IMR-90 (cell line): ENCODE measurements around the gene ATP11A. TPM values are rescaled to one million over a fixed set of nuclear protein-coding genes. Genes with fewer than 3 reads are reported as not detected.

Experiments used
- ATAC-seq: fragments of 200-7000 bp; cut with Tn5 transposase; 2 replicates; pipeline ENCODE4 v1.9.1; 2020; ENCODE audit warnings: low read depth, mild to moderate bottlenecking, moderate library complexity
- BruUV-seq: library from RNA; stranded (reverse); fragments of 400-500 nt; replicated peaks from 2 replicates; lab custom pipeline; 2021; lab: Mats Ljungman, UMichigan
- CTCF ChIA-PET: fragments of 300-600 bp; formaldehyde crosslinking; extraction: SDS; loops from one replicate; lab custom pipeline; 2021; ENCODE audit warnings: antibody characterized with exemption; lab: Yijun Ruan, JAX
- POLR2A ChIA-PET: fragments of 300-600 bp; sonication (Branson Sonifier 250); formaldehyde crosslinking; loops from one replicate; lab custom pipeline; 2022; ENCODE audit warnings: antibody characterized with exemption; ENCODE audit not compliant: unreplicated experiment; lab: Charles Lee
- DNase-seq: peaks from one replicate; pipeline ENCODE4 v3.0.0; 2013
- H2AFZ ChIP-seq: replicated peaks from 2 replicates; pipeline ENCODE3; 2013; ENCODE audit warnings: low read length, mild to moderate bottlenecking; ENCODE audit not compliant: poor library complexity
- H2AK5ac ChIP-seq: 2 replicates; pipeline ENCODE4 v1.6.1; 2013; ENCODE audit warnings: low read depth, low read length, inconsistent platforms
- H2AK9ac ChIP-seq: replicated peaks from 2 replicates; pipeline ENCODE3; 2013; ENCODE audit warnings: mild to moderate bottlenecking, low read depth, low read length, moderate library complexity; ENCODE audit not compliant: poor library complexity
- H2BK120ac ChIP-seq: 2 replicates; pipeline ENCODE4 v1.6.1; 2013; ENCODE audit warnings: low read depth, low read length, inconsistent platforms
- H2BK15ac ChIP-seq: 3 replicates; pipeline ENCODE4 v1.6.1; 2013; ENCODE audit warnings: low read depth, low read length, inconsistent platforms
- H2BK20ac ChIP-seq: 2 replicates; pipeline ENCODE4 v1.6.1; 2013; ENCODE audit warnings: low read depth, mild to moderate bottlenecking, inconsistent platforms, low read length, moderate library complexity
- H2BK5ac ChIP-seq: 2 replicates; pipeline ENCODE4 v1.6.1; 2013; ENCODE audit warnings: mild to moderate bottlenecking, low read depth, low read length, inconsistent platforms; ENCODE audit not compliant: poor library complexity, severe bottlenecking
- H3K14ac ChIP-seq: replicated peaks from 2 replicates; pipeline ENCODE4 v1.6.1; 2013; ENCODE audit warnings: low read depth, low read length, inconsistent platforms
- H3K18ac ChIP-seq: 2 replicates; pipeline ENCODE4 v1.6.1; 2013; ENCODE audit warnings: low read depth, low read length, control low read depth
- H3K23ac ChIP-seq: 2 replicates; pipeline ENCODE4 v1.6.1; 2013; ENCODE audit warnings: low read depth, low read length, inconsistent platforms
- H3K27ac ChIP-seq: 2 replicates; pipeline ENCODE4 v1.5.1; 2013; ENCODE audit warnings: mild to moderate bottlenecking, control low read depth, low read length; ENCODE audit not compliant: insufficient read depth
- H3K27me3 ChIP-seq: 2 replicates; pipeline ENCODE4 v1.6.1; 2013; ENCODE audit warnings: low read length; ENCODE audit not compliant: control insufficient read depth, insufficient read depth
- H3K36me3 ChIP-seq: 2 replicates; pipeline ENCODE4 v1.6.1; 2013; ENCODE audit warnings: low read length, mixed read lengths; ENCODE audit not compliant: control insufficient read depth, insufficient read depth
- H3K4ac ChIP-seq: 2 replicates; pipeline ENCODE4 v1.6.1; 2013; ENCODE audit warnings: low read depth, low read length, inconsistent platforms
- H3K4me1 ChIP-seq: 2 replicates; pipeline ENCODE4 v1.6.1; 2013; ENCODE audit warnings: low read length, mixed read lengths; ENCODE audit not compliant: control insufficient read depth, insufficient read depth
- H3K4me2 ChIP-seq: 2 replicates; pipeline ENCODE4 v1.6.1; 2013; ENCODE audit warnings: low read depth, mild to moderate bottlenecking, control low read depth, low read length, moderate library complexity
- H3K4me3 ChIP-seq: 2 replicates; pipeline ENCODE4 v1.5.1; 2013; ENCODE audit warnings: low read depth, mild to moderate bottlenecking, control low read depth, low read length, moderate library complexity; ENCODE audit not compliant: insufficient read depth
- H3K56ac ChIP-seq: 2 replicates; pipeline ENCODE4 v1.6.1; 2013; ENCODE audit warnings: low read length, inconsistent platforms; ENCODE audit not compliant: insufficient read depth; ENCODE audit errors: extremely low read depth
- H3K79me1 ChIP-seq, 2 experiments: 2 replicates each; pipeline ENCODE4 v1.6.1; 2013; ENCODE audit warnings: low read length in 2 of 2, inconsistent platforms in 1 of 2, low read depth in 1 of 2
- H3K9ac ChIP-seq: 2 replicates; pipeline ENCODE4 v1.6.1; 2013; ENCODE audit warnings: low read depth, low read length, control low read depth
- H3K9me1 ChIP-seq: 2 replicates; pipeline ENCODE4 v1.6.1; 2013; ENCODE audit warnings: low read length, inconsistent platforms; ENCODE audit not compliant: insufficient read depth
- H3K9me3 ChIP-seq: 2 replicates; pipeline ENCODE4 v1.6.1; 2013; ENCODE audit warnings: low read length; ENCODE audit not compliant: control insufficient read depth, insufficient read depth
- H4K20me1 ChIP-seq: 2 replicates; pipeline ENCODE4 v1.6.1; 2013; ENCODE audit warnings: low read length, inconsistent platforms; ENCODE audit not compliant: insufficient read depth
- H4K5ac ChIP-seq: 2 replicates; pipeline ENCODE4 v1.6.1; 2013; ENCODE audit warnings: mild to moderate bottlenecking, low read depth, low read length, control low read depth
- H4K8ac ChIP-seq, 2 experiments: 2 replicates each; pipeline ENCODE4 v1.6.1; 2013; ENCODE audit warnings: low read depth in 2 of 2, low read length in 2 of 2, control low read depth in 1 of 2, inconsistent platforms in 1 of 2
- H4K91ac ChIP-seq: 2 replicates; pipeline ENCODE4 v1.6.1; 2013; ENCODE audit warnings: low read depth, low read length, inconsistent platforms; ENCODE audit not compliant: insufficient read depth
- BHLHE40 ChIP-seq: fragments of 150-350 bp; IDR thresholded peaks from 2 replicates; pipeline ENCODE4 v1.6.1; 2016; ENCODE audit warnings: mild to moderate bottlenecking, low read depth, low read length
- CEBPB ChIP-seq: IDR thresholded peaks from 2 replicates; pipeline ENCODE4 v1.6.1; 2012; ENCODE audit warnings: low read depth, low read length, improper control_type of control experiment
- CHD1 ChIP-seq: IDR thresholded peaks from 2 replicates; pipeline ENCODE4 v1.6.1; 2012; ENCODE audit warnings: low read depth, low read length, improper control_type of control experiment
- ELK1 ChIP-seq: fragments of 150-350 bp; IDR thresholded peaks from 2 replicates; pipeline ENCODE4 v1.6.1; 2016; ENCODE audit warnings: low read depth, mild to moderate bottlenecking, low read length, moderate library complexity, borderline replicate concordance
- FOS ChIP-seq: fragments of 150-350 bp; IDR thresholded peaks from 2 replicates; pipeline ENCODE4 v1.6.1; 2016; ENCODE audit warnings: low read depth, low read length
- MAFK ChIP-seq: IDR thresholded peaks from 2 replicates; pipeline ENCODE4 v1.6.1; 2012; ENCODE audit warnings: low read depth, low read length, improper control_type of control experiment
- MAZ ChIP-seq: IDR thresholded peaks from 2 replicates; pipeline ENCODE4 v1.6.1; 2012; ENCODE audit warnings: low read depth, mild to moderate bottlenecking, low read length, improper control_type of control experiment, moderate library complexity, borderline replicate concordance
- MXI1 ChIP-seq: IDR thresholded peaks from 2 replicates; pipeline ENCODE4 v1.6.1; 2012; ENCODE audit warnings: low read depth, mild to moderate bottlenecking, low read length, moderate library complexity, borderline replicate concordance
- NFE2L2 ChIP-seq: fragments of 150-350 bp; IDR thresholded peaks from 2 replicates; pipeline ENCODE4 v1.6.1; 2016; ENCODE audit warnings: low read depth, mild to moderate bottlenecking, low read length
- RAD21 ChIP-seq: IDR thresholded peaks from 2 replicates; pipeline ENCODE4 v1.6.1; 2012; ENCODE audit warnings: low read length, improper control_type of control experiment
- RCOR1 ChIP-seq: IDR thresholded peaks from 2 replicates; pipeline ENCODE4 v1.6.1; 2012; ENCODE audit warnings: mild to moderate bottlenecking, low read length, improper control_type of control experiment; ENCODE audit not compliant: insufficient replicate concordance
- SMC3 ChIP-seq: fragments of 150-350 bp; IDR thresholded peaks from 2 replicates; pipeline ENCODE4 v1.6.1; 2016; ENCODE audit warnings: low read depth, mild to moderate bottlenecking, antibody characterized with exemption, low read length, moderate library complexity
- USF2 ChIP-seq: fragments of 150-350 bp; IDR thresholded peaks from 2 replicates; pipeline ENCODE4 v1.6.1; 2017; ENCODE audit warnings: mild to moderate bottlenecking, antibody characterized with exemption, low read length, low read depth
- WGBS, 2 experiments: methylation state at CpG; one replicate each; pipeline versions ENCODE4 v1.1.5 to v1.1.7; 2013; ENCODE audit warnings: missing lambda C conversion rate in 2 of 2; ENCODE audit not compliant: insufficient read length in 1 of 2; ENCODE audit errors: extremely low coverage in 2 of 2; 5-methylcytosine and 5-hydroxymethylcytosine counted together
- dilution Hi-C: fragments of 300-500 bp; cut with HindIII; formaldehyde crosslinking; loops from one replicate; pipeline ENCODE4 v1.14.3; 2018; ENCODE audit warnings: low sequenced_read_pairs; ENCODE audit not compliant: unreplicated experiment
- in situ Hi-C: fragments of 300-500 bp; cut with MboI; formaldehyde crosslinking; loops from 3 replicates; pipeline ENCODE4 v1.14.3; 2019; ENCODE audit warnings: low sequenced_read_pairs, inconsistent platforms, mixed read lengths
- intact Hi-C: fragments of 100-400 bp; cut with micrococcal nuclease; formaldehyde crosslinking; loops from 2 replicates; pipeline ENCODE4 v1.10.0; 2022
- polyA plus RNA-seq, 3 experiments: library from polyadenylated mRNA; depleted of rRNA; stranded (reverse); fragments of >200 nt; gene quantifications; 2 replicates each; pipeline ENCODE4 v1.2.3, GENCODE V29; 2012; ENCODE audit warnings: low replicate concordance in 1 of 3
- total RNA-seq: library from RNA; depleted of rRNA; stranded (reverse); fragments of >200 nt; gene quantifications from 2 replicates; pipeline ENCODE4 v1.2.3, GENCODE V29; 2012

Gene ATP11A
- total and polyA plus RNA-seq, 2 of the 4 experiments (the other 2 are of a cell fraction): 8.4 to 12.0 TPM

- TF ChIP-seq BHLHE40: no peak
Observed at GRCh38 chr13:112767506-112768471, 78.0 kb downstream of the ATP11A start (continued).

GRCh38 chr13:112768795-112769481 is 79.1 kb downstream of the ATP11A start:
- Histone ChIP-seq H4K20me1 (peaks cover 6% of the 10 kb centered on the region), H4K91ac (no peak overlapping the region), H2AK9ac (no peak overlapping the region), H3K27me3 (no peaks in the 10 kb centered on the region), H4K5ac (no peak overlapping the region), H3K9me1 (no peaks in the 10 kb centered on the region; the same call in 1 of the 2 replicates), H3K9me3 (no peaks in the 10 kb centered on the region), H2BK20ac (no peak overlapping the region), H3K14ac (no peak overlapping the region), H3K9ac (no peak overlapping the region), H2AK5ac (no peak overlapping the region), H3K27ac (no peak overlapping the region), H4K8ac (no peak overlapping the region), H3K79me1 (peaks cover 0 to 6% of the 10 kb centered on the region in 2 experiments; a peak in 1 of 4 replicates), H2BK15ac (no peak overlapping the region), H2BK5ac (no peak overlapping the region), H2BK120ac (no peak overlapping the region), H2AFZ (no peak overlapping the region), H3K4me3 (no peak overlapping the region), H3K36me3 (peaks cover 3% of the 10 kb centered on the region; the same call in 1 of the 2 replicates), H3K4me1 (no peaks in the 10 kb centered on the region; the same call in 1 of the 2 replicates), H3K18ac (no peak overlapping the region), H3K4ac (no peak overlapping the region), H3K56ac (no peak overlapping the region), H3K23ac (no peak overlapping the region), H3K4me2 (no peak overlapping the region)
- no peak for ATAC-seq
- no peak for DNase-seq
- dilution Hi-C loops (no loop called here), intact Hi-C loops (no loop called here), in situ Hi-C loops (no loop called here)
- 95% methylated on average over 8 of the region's 25 CpGs; no CpG with 5 or more reads in 1 of the 2 experiments for WGBS, 2 experiments
- POLR2A ChIA-PET: no interaction called here
- no TSS peak for BruUV-seq
- CTCF ChIA-PET: no interaction called here
- TF ChIP-seq MAZ (no peak), CEBPB (no peak), BHLHE40 (no peak), FOS (no peak), MXI1 (no peak), NFE2L2 (no peak), CHD1 (no peak), RAD21 (no peak), RCOR1 (no peak), USF2 (no peak), ELK1 (no peak), SMC3 (no peak), MAFK (no peak)
